Nephron progenitor cell (in vitro differentiated cells): ENCODE data around the gene HS3ST3B1.

Experiments used
- DNase-seq: peaks from one replicate; pipeline ENCODE4 v3.0.0; 2021
- H3K27ac Mint-ChIP-seq: 2 replicates; pipeline ENCODE4 v1.8.0; 2021; ENCODE audit warnings: mild to moderate bottlenecking, moderate library complexity, mixed read lengths
- H3K27me3 Mint-ChIP-seq: 2 replicates; pipeline ENCODE4 v1.8.0; 2021; ENCODE audit warnings: mild to moderate bottlenecking, low read depth, mixed read lengths; ENCODE audit not compliant: poor library complexity
- H3K36me3 Mint-ChIP-seq: 2 replicates; pipeline ENCODE4 v1.8.0; 2021; ENCODE audit warnings: low read depth, mixed read lengths
- H3K4me1 Mint-ChIP-seq: 2 replicates; pipeline ENCODE4 v1.8.0; 2021; ENCODE audit warnings: mixed read lengths
- H3K4me3 Mint-ChIP-seq: 2 replicates; pipeline ENCODE4 v1.8.0; 2021; ENCODE audit warnings: mild to moderate bottlenecking, moderate library complexity, mixed read lengths
- H3K9me3 Mint-ChIP-seq: 2 replicates; pipeline ENCODE4 v1.8.0; 2021; ENCODE audit warnings: mild to moderate bottlenecking, moderate library complexity, mixed read lengths
- TF ChIP-seq, protein P1 (sequence below): fragments of 200-600 bp; sonication (generic); IDR thresholded peaks from 2 replicates; pipeline ENCODE4 v1.5.0; 2021; ENCODE audit warnings: antibody characterized with exemption

The HS3ST3B1 gene

GRCh38 chr17:14300575-14301278, at the start of gene HS3ST3B1:
Gene HS3ST3B1 (plus strand): TSS chr17:14301081. CDS start chr17:14301519, 438 bp downstream.
- H3K27me3 Mint-ChIP-seq, result peaks cover 52% of the 10 kb centered on the region
- H3K36me3 Mint-ChIP-seq, result no peaks in the 10 kb centered on the region
- peaks cover 68% of the 10 kb centered on the region for H3K4me1 Mint-ChIP-seq
- no peaks in the 10 kb centered on the region for H3K9me3 Mint-ChIP-seq
- peak within 1 kb of the TSS; percentile 84 for H3K4me3 Mint-ChIP-seq
- peak; percentile 100 for DNase-seq
- peak within 1 kb of the TSS; percentile 45 for H3K27ac Mint-ChIP-seq
- TF ChIP-seq, protein P1, sequence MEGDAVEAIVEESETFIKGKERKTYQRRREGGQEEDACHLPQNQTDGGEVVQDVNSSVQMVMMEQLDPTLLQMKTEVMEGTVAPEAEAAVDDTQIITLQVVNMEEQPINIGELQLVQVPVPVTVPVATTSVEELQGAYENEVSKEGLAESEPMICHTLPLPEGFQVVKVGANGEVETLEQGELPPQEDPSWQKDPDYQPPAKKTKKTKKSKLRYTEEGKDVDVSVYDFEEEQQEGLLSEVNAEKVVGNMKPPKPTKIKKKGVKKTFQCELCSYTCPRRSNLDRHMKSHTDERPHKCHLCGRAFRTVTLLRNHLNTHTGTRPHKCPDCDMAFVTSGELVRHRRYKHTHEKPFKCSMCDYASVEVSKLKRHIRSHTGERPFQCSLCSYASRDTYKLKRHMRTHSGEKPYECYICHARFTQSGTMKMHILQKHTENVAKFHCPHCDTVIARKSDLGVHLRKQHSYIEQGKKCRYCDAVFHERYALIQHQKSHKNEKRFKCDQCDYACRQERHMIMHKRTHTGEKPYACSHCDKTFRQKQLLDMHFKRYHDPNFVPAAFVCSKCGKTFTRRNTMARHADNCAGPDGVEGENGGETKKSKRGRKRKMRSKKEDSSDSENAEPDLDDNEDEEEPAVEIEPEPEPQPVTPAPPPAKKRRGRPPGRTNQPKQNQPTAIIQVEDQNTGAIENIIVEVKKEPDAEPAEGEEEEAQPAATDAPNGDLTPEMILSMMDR, result no peak

- Mint-ChIP-seq H3K4me3 (no peak overlapping the region), H3K9me3 (peaks cover 12% of the 10 kb centered on the region), H3K27me3 (peaks cover 5% of the 10 kb centered on the region), H3K27ac (no peak overlapping the region), H3K4me1 (no peaks in the 10 kb centered on the region), H3K36me3 (no peaks in the 10 kb centered on the region)
- no peak for DNase-seq
- TF ChIP-seq, protein P1, result no peak
These were observed 39.5 kb upstream of the HS3ST3B1 start for GRCh38 chr17:14261406-14261805.

- H3K27ac Mint-ChIP-seq, result no peak overlapping the region
- H3K4me1 Mint-ChIP-seq, result peaks cover 12% of the 10 kb centered on the region
- no peaks in the 10 kb centered on the region for H3K36me3 Mint-ChIP-seq
- H3K9me3 Mint-ChIP-seq, result peaks cover 5% of the 10 kb centered on the region
- H3K4me3 Mint-ChIP-seq, result no peak overlapping the region
- H3K27me3 Mint-ChIP-seq, result peaks cover 5% of the 10 kb centered on the region
- DNase-seq, result no peak
- TF ChIP-seq, protein P1, result no peak
These were observed 32.6 kb upstream of the HS3ST3B1 start for GRCh38 chr17:14268264-14268663.

DNA sequence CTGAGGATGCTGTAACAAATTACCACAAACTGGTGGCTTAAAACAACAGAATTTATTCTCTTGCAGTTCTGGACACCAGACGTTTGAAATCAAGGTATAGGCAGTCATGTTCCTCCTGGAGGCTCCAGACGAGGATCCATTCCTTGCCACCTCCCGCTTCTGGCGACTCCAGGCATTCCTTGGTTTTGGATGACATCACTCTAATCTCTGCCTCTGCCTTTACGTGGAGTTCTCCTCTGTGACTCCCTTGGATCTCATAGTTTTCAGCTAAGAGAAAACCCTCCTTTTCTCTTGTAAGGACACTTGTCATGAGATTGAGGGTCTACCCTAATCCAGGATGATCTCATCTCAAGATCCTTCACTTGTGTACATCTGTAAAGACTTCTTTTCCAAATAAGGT, 31.4 kb upstream of the HS3ST3B1 start:
- no peaks in the 10 kb centered on the region for H3K36me3 Mint-ChIP-seq
- peaks cover 5% of the 10 kb centered on the region for H3K27me3 Mint-ChIP-seq
- peaks cover 12% of the 10 kb centered on the region for H3K4me1 Mint-ChIP-seq
- TF ChIP-seq, protein P1, result no peak
- peaks cover 5% of the 10 kb centered on the region for H3K9me3 Mint-ChIP-seq
- H3K27ac Mint-ChIP-seq, result no peak overlapping the region
- DNase-seq, result no peak
- no peak overlapping the region for H3K4me3 Mint-ChIP-seq

DNA sequence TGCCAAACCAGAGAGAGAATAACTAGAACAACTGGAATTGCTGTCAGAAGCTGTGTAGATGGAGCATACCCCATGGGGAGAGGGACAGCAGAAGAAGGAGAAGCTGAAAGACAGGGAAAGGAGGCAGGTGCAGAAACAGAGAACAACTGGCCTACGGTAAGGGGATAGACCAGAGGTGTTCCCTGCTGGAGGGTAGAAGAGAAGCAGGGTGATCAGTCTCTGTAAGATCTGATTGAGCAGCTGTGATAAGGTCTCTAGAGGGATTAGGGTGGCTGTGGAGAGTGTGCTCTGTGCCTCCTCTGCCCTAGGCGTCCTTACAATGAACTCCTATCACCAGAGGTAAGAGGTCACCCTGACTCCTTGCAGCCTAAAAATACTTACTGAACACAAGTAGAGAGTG, 30.4 kb upstream of the HS3ST3B1 start:
- DNase-seq, result no peak
- H3K9me3 Mint-ChIP-seq, result peaks cover 6% of the 10 kb centered on the region
- no peak overlapping the region for H3K27ac Mint-ChIP-seq
- TF ChIP-seq, protein P1, result no peak
- H3K36me3 Mint-ChIP-seq, result no peaks in the 10 kb centered on the region
- H3K27me3 Mint-ChIP-seq, result peaks cover 5% of the 10 kb centered on the region
- peaks cover 12% of the 10 kb centered on the region for H3K4me1 Mint-ChIP-seq
- no peak overlapping the region for H3K4me3 Mint-ChIP-seq
